GM19351 (cell line): ENCODE data around the gene SOWAHA.

ENCODE experiments used
- ATAC-seq: cut with Tn5 transposase; IDR thresholded peaks from one replicate; pipeline ENCODE4 v1.9.1; 2021; ENCODE audit warnings: mild to moderate bottlenecking, moderate library complexity; ENCODE audit not compliant: unreplicated experiment

The SOWAHA gene

DNA sequence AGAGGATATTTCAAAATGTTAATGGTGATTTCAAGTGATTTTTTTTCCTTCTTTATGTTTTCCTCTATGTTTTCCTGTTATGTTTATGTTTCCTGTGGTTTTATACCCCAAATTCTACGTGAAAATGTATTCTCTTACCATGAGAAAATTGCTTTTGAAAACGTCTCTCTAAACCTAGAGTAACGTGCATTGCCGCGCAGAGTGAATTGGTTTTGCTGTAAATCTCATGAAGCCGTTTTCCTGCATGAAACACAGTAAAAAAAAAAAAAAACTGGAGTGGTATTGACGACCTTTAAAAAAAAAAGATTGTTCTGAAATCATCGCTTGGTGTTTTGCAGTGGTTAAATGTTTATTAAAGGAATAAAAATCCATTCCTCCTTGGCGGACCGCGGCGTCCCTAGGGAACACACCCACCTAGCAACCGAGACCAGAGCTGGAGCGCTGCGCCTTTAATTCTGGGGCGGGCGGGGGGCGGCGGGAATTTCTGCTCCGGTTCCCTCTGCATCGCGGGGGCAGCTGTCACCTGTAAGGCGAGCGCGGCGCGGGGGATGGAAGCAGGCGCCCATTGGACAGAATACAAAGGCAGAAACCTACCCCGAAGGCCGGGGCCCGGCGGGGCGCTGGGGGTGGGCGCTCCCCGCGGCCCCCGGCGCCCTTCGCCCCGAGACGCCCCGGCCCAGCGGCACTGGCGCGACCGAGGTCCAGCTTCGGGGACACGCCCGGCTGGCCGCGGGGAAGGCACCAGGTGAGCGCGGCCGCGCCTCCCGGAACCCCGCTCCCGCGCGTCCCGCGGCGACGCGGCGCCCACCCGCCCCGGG lies at the start of gene SOWAHA:
Gene SOWAHA (plus strand): TSS at position 522 of the 818 bp plus-strand sequence. CDS start 320 bp downstream, outside the sequence.
- ATAC-seq: no peak

DNA sequence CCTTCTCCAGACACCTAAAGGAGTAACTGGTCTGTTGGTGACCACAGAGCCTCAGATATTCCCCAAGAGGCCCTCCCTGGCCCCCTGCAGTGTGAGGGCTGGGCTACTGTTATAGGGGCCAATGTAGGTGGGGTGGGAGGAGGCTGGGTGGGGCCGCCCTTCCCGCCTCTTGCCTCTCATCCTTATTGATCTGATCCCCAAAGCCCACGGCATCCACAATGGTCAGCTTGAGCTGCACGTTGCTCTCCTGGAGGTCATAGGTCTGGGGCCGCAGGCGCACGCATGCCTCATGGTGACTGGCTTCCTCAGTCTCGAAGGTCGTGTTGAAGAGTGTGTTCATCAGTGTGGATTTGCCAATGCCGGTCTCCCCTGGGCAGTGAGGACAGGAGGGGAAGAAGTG lies 49.1 kb upstream of the SOWAHA start:
- no peak for ATAC-seq

GRCh38 chr5:132764671-132765238 lies 48.3 kb upstream of the SOWAHA start:
- no peak for ATAC-seq

DNA sequence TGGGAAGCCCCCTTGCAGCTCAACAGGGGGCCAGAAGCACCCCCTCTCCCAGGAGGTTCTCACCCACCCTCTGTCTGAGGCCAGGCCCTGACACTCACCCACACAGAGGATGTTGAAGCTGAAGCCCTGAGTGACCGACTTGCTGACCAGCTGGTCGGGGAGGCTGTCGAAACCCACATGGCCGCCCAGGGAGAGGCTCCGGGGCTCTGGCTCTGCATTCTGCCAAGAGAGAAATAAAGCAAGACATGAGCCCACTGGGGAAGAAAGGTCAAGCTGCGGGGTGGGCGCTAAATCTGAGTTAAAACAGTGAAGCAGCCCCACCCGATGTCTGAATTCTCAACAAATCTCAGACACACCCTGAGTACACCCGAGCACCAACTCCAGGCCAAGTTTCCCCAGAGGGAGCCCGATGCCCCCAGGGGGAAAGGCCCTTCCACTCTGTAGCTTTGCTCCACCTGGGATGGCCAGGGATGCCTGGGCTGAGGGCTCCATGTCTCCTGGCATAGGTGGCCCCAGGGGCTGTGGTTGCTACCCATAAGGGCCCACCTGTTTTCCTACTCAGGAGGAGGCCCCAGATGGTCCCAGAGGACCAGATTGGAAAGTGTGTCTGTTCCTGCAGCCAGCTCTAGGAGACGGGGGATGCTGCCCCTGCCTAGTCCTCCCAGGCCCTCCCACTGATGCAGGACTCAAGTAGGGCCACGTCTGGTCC lies 47.6 kb upstream of the SOWAHA start:
- no peak for ATAC-seq

- no peak for ATAC-seq
Measured at GRCh38 chr5:132766020-132766805, 46.9 kb upstream of the SOWAHA start.

DNA sequence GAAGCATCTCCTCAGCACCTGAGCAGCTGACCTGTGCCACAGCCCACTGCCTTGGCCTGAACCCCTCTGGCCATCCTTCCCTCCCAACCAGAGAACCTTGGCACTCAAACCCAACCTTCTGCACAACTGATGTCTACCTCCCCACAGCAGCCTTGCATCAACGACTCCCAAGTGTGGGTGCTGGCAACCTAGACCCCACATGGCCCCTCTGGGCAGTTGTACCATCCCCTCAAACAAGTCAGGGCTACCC lies 46.4 kb upstream of the SOWAHA start:
- no peak for ATAC-seq

DNA sequence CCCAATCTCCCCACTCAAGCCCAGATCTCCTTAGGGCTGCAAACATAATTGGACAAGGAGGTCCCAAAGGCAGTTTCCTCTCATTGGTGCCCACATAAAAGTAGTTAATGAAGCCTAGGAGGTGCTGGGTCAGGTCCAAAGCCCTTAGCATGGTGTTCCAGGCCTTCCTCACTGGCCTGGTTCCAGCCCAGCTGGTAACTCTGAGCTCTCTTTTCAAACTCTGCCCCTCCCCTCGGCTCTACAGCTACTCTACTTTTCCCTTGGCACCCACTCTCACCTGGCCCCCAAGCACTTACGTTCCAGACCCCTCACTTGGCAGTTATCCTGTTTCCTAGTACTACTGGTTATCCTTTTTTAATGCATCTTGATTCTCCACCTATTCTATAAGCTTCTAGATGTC lies 46.0 kb upstream of the SOWAHA start:
- ATAC-seq: no peak

- ATAC-seq: no peak
Measured at GRCh38 chr5:132768485-132768868, 44.6 kb upstream of the SOWAHA start.

DNA sequence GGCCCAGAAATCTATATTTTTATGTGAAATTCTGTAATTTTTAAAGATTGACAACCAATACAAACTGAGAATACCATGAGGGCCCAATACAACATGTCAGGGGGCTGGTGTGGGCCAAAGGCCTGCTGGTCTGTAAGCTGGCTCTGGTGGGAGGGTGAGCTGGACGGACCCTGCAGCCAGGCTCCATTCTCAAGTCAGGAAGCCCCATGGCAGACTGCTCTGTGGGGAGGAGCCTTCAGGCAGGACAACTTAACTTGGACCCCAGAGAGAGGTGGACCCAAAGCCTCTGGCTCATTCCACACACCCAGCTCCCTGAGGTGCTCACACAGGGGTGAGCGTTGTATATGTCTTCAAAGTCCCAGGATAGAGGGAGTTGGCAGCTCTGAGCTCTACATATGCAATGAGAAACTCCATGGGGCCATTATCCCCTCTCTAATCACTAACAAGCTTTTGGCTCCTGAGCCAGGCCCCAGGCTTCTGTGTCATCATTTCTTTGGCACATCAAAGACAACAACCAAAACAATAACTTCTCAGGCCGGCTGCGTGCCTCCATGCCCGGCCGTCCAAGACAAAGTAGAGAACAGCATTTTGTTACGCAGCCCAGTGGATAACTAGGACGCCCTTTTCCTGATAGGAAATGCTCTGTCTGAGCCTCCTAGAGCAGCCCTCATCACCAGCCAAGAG lies 42.5 kb upstream of the SOWAHA start:
- no peak for ATAC-seq

DNA sequence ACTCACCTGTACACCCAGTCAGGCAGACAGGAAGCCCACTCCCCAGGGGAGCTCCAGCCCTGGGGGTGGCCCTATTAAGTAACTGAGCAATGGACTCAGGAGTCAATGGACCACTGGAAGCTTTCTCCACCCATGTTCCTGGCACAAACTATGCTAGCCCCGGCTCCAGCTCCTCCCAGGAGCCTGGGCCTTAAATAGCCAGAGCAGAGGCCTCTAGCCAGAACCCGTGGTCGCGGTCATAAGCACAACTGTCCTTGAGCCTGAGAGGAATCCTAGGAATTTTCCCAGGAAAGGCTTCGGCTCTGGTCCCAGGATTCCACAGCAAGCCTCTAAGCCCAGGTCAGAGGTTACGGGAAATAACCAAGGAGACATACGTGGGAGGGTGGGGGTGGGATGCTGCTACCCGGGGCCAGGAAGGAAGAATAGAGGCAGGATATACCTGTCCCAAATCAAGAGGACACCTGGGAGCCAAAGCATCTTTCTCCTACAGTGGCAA lies 41.6 kb upstream of the SOWAHA start:
- ATAC-seq: no peak

- no peak for ATAC-seq
Measured at GRCh38 chr5:132772291-132773070, 40.6 kb upstream of the SOWAHA start.

DNA sequence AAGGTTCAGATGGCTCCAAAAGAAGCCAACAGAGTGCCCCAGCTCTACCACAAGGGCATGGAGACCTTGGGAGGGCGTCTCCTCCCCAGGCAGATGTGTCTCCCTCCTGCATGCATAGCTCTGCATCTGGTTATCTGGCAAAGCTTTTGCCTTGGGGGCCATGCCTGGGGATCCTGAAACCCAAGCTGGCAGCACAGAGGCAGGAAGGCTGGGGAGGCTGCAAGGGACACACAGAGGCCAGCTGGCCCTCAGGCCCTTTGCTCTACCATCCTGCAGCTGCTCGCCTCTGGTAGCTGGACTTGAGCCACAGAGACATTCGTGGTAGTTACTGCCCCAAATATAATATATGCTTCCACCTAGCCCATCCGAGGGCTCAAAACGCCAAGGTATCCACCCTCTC lies 40.0 kb upstream of the SOWAHA start:
- ATAC-seq: no peak

DNA sequence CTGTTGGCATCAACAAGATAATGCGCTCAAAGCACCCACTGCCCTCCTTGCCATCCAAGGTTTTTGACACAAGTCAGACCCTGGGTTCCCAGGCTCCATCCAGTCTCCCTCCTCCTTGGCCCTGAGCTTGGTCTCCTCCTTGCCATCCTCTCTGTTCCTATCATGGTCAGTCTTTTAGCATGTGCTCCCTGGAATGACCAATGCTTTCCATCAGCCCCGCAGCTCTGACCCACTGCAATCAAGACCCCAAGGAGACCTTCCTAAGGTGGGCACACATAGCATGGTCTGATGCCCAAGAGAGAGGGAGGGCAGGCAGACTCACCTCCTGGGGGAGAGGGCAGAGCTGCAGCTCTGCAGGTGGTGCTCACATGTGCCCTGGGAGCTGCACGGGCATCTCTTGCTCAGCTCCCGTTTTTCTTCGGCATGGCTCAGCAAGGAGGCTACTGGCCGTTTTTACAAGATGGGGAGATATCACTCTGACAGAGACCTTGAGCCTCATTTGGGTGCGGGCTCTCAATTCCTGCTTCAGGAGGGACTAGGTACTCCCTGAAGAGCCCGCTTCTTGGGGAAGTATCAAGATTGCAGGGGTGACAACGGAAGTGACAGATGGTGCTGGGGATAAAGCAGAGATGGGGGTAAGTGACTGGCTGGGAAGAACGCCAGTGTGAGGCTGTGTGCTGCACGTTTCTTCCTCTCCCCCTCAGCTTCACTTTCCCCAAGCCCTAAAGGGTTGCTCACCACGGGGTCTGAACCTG lies 39.3 kb upstream of the SOWAHA start:
- no peak for ATAC-seq

- ATAC-seq: no peak
Measured at GRCh38 chr5:132774406-132774805, 38.7 kb upstream of the SOWAHA start.

- ATAC-seq: no peak
Measured at GRCh38 chr5:132774896-132775295, 38.2 kb upstream of the SOWAHA start.

- no peak for ATAC-seq
Measured at GRCh38 chr5:132775476-132775961, 37.6 kb upstream of the SOWAHA start.

- ATAC-seq: peak; percentile 27
Measured at GRCh38 chr5:132776131-132776937, 36.8 kb upstream of the SOWAHA start.

DNA sequence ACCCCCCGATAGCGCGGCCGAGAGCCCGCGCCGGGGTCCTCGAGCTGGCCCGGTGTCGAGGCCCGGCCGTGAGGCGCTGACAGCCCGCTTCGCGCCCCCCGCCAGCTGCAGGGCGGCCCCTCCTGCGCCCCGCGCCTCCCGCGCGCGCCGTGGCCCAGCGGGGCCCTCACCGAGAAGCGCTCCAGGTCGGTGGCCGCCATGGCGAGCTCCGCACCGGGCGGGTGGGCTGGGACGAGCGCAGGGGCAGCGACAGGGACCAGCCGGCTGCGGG lies 36.2 kb upstream of the SOWAHA start:
- ATAC-seq: peak; percentile 35
